Hepatic stellate cell (primary cell): ENCODE data around the gene EEF2.
A peak's percentile ranks its signal among the peaks of the same experiment; 100 is the strongest.
"Not testable (repeated sequence)": the region's sequence is repeated elsewhere in the genome, so short reads cannot be mapped to it uniquely, and the experiment has no call there.

ENCODE experiments used
- DNase-seq: peaks from one replicate; pipeline ENCODE4 v3.0.0; 2011; ENCODE audit warnings: low spot score

Gene EEF2

DNA sequence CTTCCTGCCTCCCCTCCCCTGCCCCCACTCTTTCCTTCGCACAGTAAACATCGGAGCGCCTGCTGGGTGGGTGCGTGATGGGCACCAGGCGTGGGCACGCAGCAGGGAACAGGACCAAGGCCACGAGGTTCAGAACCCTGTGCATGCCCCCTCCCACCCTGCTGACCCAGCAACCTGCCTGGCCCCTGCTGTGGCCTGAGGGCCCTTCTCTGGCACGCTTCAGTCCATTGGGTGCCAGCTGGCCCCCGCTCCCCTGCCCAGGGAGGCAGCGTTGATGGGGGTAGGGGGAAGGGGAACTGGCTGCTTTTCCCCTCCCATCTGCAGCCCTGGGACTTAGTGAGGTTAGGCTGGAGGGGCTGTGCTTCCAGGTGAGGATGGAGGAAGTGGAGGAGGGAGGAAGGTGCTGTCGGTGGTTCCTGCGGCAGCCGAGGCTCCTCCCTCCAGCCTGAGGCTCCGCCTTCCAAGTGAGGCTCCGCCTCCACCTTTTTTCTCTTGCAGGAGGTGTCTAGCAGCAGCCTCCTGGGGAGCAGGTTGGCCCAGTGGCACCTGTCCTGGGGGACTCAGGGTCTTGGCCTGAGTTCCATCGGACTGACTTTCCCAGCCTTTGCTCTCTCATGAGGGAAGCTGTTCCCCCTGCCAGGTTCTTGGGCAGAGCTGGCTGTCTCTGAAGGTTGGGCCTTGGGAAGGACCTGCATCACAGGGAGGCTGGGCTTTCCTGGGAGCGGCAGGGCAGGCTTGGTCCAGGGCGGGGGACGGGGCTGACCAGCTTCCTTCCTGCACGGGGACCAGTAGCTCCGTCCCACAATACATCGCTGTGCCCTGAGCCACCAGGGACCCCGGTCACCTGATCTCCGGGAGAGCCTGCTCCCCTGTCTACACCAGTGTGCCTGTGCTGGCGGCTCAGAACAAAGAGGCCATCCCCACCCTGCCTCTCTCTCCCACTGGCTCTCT, 29.6 kb upstream of the EEF2 start:
- DNase-seq, result no peak

GRCh38 chr19:4013886-4014540, 28.8 kb upstream of the EEF2 start:
- DNase-seq, result no peak

- no peak for DNase-seq
Observed at GRCh38 chr19:4012975-4013634, 27.8 kb upstream of the EEF2 start.

- DNase-seq, result no peak
Observed at GRCh38 chr19:4012092-4012974, 27.1 kb upstream of the EEF2 start.

DNA sequence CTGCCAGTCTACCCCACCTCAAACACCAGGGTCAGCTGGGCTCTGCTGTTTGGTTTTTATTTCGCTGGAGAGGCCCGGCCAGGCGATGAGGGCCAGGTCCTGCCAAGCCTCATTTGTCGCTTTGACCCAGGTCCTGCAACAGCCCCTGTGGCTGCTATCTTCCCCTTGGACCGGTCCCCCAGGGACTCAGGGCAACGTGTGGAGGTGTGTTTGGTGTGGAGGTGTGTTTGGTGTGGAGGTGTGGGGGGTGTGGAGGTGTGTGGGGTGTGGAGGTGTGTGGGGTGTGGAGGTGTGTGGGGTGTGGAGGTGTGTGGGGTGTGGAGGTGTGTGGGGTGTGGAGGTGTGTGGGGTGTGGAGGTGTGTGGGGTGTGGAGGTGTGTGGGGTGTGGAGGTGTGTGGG, 26.2 kb upstream of the EEF2 start:
- not testable (repeated sequence) for DNase-seq

DNA sequence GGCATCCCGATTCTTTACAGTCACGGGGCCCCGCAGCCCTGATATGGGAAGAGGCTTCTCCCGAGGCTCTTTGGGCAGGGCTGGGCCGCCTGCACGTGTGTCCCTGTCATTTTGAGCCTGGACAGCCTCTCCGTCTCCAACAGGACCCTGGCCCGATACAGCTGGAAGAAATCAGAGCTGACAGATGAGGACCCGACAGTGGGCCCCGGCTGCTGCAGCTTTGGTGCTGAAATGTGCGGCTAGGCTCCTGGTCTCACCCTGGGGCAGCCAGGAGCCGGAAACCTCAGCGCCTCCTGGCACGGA, 25.5 kb upstream of the EEF2 start:
- no peak for DNase-seq

DNA sequence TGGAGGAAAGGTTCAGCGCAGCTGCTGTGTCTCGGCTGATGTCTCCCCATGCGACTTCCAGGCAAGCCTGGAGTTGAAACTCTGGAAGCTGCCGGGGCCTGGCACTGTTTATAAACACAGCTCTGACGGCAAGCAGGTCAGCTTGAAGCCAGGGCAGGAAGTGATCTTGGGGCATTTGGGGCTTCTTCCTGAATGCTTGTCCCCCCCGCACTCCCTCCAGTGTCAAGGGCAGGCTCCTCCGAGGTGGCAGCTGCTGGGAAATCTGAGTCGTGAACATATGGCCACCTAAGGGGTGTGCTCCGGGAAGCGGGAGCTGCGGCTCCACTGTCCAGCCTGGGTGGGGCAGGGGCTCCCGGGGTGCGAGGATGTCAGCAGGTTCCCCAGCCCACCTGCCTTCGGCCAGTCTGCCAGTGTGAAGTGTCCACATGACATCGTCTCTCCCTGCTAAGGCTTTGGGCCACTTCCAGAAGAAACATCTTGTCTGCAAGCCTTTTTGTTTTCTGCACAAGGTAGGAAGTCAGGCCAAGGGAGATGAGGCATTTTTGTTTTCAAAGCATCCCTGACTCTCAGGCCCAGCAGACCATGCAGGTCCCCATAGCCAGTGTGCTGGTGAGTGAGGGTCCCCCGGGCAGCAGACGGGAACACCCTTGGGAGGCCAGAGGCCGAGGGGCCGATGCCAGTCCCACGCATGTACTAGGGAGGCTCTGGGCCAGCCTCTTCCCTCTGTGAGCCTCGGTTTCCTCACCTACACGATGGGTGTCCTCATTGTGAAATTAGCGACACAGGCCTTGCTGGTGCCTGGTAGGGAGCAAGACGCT, 24.9 kb upstream of the EEF2 start:
- no peak for DNase-seq

GRCh38 chr19:4007836-4008539, 22.7 kb upstream of the EEF2 start:
- DNase-seq, result peak; percentile 36

GRCh38 chr19:4007021-4007835, 22.0 kb upstream of the EEF2 start, which contains the start of gene PIAS4:
Gene PIAS4, plus strand, starts transcription at chr19:4007736. Its CDS starts 25 bp downstream, at chr19:4007761.
- DNase-seq, result peak; percentile 99

GRCh38 chr19:4005436-4005835, 20.2 kb upstream of the EEF2 start:
- not testable (repeated sequence) for DNase-seq

DNA sequence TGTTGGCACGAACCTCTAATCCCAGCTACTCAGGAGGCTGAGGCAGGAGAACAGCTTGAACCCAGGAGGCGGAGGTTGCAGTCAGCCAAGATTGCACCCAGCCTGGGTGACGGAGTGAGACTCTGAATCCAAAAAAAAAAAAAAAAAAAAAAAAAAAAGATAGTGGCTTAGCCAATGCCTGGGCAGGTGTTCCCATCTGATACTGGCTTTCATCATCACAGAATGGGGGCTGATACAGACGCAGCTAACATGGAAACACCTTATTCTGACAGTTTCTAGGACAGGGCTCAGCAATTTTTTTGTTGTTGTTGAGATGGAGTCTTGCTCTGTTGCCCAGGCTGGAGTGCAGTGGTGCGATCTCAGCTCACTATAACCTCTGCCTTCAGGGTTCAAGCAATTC, 15.5 kb upstream of the EEF2 start:
- DNase-seq, result not testable (repeated sequence)

DNA sequence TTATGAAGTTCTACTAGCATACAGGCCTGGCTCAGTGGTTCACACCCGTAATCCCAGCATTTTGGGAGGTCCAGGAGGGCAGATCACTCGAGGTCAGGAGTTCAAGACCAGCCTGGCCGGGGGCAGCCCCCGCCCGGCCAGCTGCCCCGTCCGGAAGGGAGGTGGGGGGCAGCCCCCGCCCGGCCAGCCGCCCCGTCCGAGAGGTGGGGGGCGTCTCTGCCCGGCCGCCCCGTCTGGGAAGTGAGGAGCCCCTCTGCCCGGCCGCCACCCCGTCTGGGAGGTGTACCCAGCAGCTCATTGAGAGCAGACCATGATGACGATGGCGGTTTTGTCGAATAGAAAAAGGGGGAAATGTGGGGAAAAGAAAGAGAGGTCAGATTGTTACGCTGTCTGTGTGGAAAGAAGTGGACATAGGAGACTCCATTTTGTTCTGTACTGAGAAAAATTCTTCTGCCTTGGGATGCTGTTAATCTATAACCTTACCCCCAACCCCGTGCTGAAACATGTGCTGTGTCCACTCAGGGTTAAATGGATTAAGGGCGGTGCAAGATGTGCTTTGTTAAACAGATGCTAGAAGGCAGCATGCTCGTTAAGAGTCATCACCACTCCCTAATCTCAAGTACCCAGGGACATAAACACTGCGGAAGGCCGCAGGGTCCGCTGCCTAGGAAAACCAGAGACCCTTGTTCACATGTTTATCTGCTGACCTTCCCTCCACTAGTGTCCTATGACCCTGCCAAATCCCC, 13.6 kb upstream of the EEF2 start:
- not testable (repeated sequence) for DNase-seq

DNA sequence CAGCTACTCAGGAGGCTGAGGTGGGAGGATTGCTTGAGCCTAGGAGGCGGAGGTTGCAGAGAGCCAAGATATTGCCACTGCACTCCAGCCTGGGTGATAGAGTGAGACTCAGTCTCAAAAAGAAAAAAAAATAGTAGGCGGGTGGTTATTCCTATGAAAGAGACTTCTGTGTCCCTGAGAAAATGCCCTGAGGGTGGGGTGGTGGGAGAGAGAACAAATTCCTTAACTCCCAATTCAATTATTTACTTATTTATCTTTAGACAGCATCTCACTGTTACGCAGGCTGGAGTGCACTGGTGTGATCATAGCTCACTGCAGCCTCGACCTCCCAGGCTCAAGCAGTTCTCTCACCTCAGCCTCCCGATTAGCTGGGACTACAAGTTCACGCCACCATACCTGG, 10.3 kb upstream of the EEF2 start:
- DNase-seq, result no peak

DNA sequence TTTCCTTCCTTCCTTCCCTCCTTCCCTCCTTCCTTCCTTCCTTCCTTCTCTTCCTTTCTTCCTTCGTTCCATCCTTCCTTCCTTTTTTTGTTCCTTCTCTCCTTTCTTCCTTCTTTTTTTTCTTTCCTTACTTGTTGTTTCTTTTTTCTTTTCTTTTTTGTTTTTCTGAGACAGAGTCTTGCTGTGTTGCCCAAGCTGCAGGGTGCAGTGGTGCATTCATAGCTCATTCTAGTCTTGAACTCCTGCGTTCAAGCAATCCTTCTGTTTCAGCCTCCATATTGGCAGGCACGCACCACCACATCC, 5.5 kb upstream of the EEF2 start:
- DNase-seq, result no peak

- peak; percentile 88 for DNase-seq
Observed at GRCh38 chr19:3987619-3988371, 2.5 kb upstream of the EEF2 start.

- DNase-seq, result peak; percentile 78
Observed at GRCh38 chr19:3986260-3987041, 1.2 kb upstream of the EEF2 start.

- no peak for DNase-seq
Observed at GRCh38 chr19:3985643-3986259, 488 bp upstream of the EEF2 start.
